Gastroesophageal sphincter (tissue), 4 donors: Measurements from ENCODE around the gene PLCH1. TPM values are rescaled to one million over a fixed set of nuclear protein-coding genes. Genes with fewer than 3 reads are reported as not detected.

Experiments
- ATAC-seq: fragments of 150-250 bp; one replicate; pipeline ENCODE4 v1.9.1; 2016; ENCODE audit warnings: mild to moderate bottlenecking, moderate library complexity
- H3K27ac ChIP-seq, 4 donors: fragments of 200-600 bp; sonication (generic) in 3 of 4; 1 replicate in 3 of 4; 2 replicates in 1 of 4; pipeline ENCODE4 v1.5.1; 2016 to 2019
- H3K27me3 ChIP-seq: fragments of 200-600 bp; sonication (generic); one replicate; pipeline ENCODE4 v1.5.1; 2019
- H3K36me3 ChIP-seq, 2 donors: fragments of 200-600 bp; sonication (generic); one replicate each; pipeline ENCODE4 v1.5.1; 2019; ENCODE audit warnings: control low read depth in 1 of 2
- H3K4me1 ChIP-seq, 3 donors: fragments of 200-600 bp; sonication (generic); 1 replicate in 2 of 3; 2 replicates in 1 of 3; pipeline ENCODE4 v1.5.1; 2016 to 2019; ENCODE audit warnings: control low read depth in 2 of 3
- H3K4me3 ChIP-seq, 2 donors: fragments of 200-600 bp; sonication (generic); one replicate each; pipeline ENCODE4 v1.5.1; 2019; ENCODE audit warnings: mild to moderate bottlenecking in 1 of 2, moderate library complexity in 1 of 2
- H3K9me3 ChIP-seq, 3 donors: fragments of 200-600 bp; sonication (generic); one replicate each; pipeline ENCODE4 v1.5.1; 2017 to 2019; ENCODE audit warnings: control low read depth in 2 of 3
- CTCF ChIP-seq, 4 experiments: fragments of 200-600 bp in 2 of 4; fragments of 450-650 bp in 2 of 4; sonication (generic) in 1 of 4; IDR thresholded peaks; one replicate each; pipeline ENCODE4 v1.5.1; 2017 to 2019; ENCODE audit warnings: antibody characterized with exemption in 4 of 4, mild to moderate bottlenecking in 2 of 4, moderate library complexity in 2 of 4
- EP300 ChIP-seq: sonication (generic); formaldehyde crosslinking; IDR thresholded peaks from one replicate; pipeline ENCODE4 v1.6.1; 2017; ENCODE audit warnings: antibody characterized with exemption, mild to moderate bottlenecking
- POLR2A ChIP-seq, 2 donors: fragments of 450-650 bp; IDR thresholded peaks; one replicate each; pipeline ENCODE4 v1.6.1; 2017; ENCODE audit warnings: antibody characterized with exemption in 2 of 2, mild to moderate bottlenecking in 2 of 2, moderate library complexity in 1 of 2
- POLR2AphosphoS5 ChIP-seq: sonication (generic); formaldehyde crosslinking; IDR thresholded peaks from one replicate; pipeline ENCODE4 v1.6.1; 2017; ENCODE audit warnings: antibody characterized with exemption
- WGBS, 2 donors: methylation state at CpG; one replicate each; pipeline ENCODE4 v1.1.5; 2018; ENCODE audit warnings: low coverage in 1 of 2; 5-methylcytosine and 5-hydroxymethylcytosine counted together
- total RNA-seq, 4 donors: library from RNA; depleted of rRNA; stranded (reverse); fragments of >200 nt; gene quantifications; one replicate each; pipeline ENCODE4 v1.1.0, GENCODE V29; 2016

Gene PLCH1
- total RNA-seq, 4 donors from 2014 or later, result 0.16 to 0.40 (median 0.35) TPM

DNA sequence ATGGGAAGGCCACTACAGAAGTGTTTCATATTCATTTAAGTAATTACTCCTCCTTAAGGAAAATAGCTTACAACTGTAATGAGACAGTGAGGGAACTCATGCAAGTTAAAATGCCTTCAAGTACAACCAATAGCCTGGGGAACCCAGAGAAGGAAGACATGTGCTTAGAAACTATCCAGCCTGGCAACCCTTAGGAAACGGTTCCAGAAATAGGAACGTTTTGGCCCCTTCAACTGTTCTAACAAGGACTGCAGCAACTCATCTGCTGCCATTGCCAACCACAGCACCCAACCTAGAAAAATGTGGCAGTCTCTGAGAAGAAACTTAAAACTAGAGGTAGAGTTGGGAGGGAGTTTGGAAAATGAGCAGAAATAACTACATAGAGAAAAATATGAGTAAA lies 303.8 kb downstream of the PLCH1 start:
- no peaks in the 10 kb centered on the region for H3K36me3 ChIP-seq
- no peak overlapping the region for H3K4me3 ChIP-seq
- H3K27ac ChIP-seq, result no peak overlapping the region
- no peaks in the 10 kb centered on the region for H3K4me1 ChIP-seq
- no peak for ATAC-seq
- H3K27me3 ChIP-seq, result no peaks in the 10 kb centered on the region
- 36 to 63% methylated on average over 2 of the region's 2 CpGs for whole genome bisulfite sequencing, 2 donors
- TF ChIP-seq EP300, result no peak
- TF ChIP-seq POLR2A (IDR thresholded peaks at IDR 0.05), result no peak
- TF ChIP-seq POLR2AphosphoS5, result no peak
- TF ChIP-seq CTCF (IDR thresholded peaks at IDR 0.05), result no peak
- no peaks in the 10 kb centered on the region for H3K9me3 ChIP-seq

DNA sequence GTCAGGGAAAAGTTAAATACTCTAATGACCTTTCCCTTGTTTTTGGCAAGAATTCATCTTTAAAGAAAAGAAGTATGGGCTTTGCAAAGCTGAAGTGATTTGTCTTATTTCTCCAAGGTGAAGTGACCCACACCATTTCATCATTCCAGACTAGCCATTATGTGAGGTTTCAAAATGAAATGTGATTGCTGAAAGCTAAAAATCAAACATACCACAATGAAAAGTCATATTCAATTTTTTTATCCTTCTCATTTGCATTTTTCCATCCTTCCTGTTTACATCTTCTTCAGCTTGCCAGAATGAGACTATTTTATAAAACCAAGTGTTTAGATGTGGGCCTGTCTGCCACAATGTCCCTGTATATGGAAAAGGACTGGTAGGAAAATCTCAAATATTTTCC lies 309.1 kb downstream of the PLCH1 start:
- Histone ChIP-seq H3K27ac (no peak overlapping the region), H3K9me3 (no peaks in the 10 kb centered on the region), H3K4me3 (no peak overlapping the region), H3K36me3 (no peaks in the 10 kb centered on the region), H3K27me3 (no peaks in the 10 kb centered on the region), H3K4me1 (no peaks in the 10 kb centered on the region)
- TF ChIP-seq POLR2AphosphoS5 (no peak), POLR2A (IDR thresholded peaks at IDR 0.05) (no peak), EP300 (no peak), CTCF (IDR thresholded peaks at IDR 0.05) (no peak)
- no peak for ATAC-seq

DNA sequence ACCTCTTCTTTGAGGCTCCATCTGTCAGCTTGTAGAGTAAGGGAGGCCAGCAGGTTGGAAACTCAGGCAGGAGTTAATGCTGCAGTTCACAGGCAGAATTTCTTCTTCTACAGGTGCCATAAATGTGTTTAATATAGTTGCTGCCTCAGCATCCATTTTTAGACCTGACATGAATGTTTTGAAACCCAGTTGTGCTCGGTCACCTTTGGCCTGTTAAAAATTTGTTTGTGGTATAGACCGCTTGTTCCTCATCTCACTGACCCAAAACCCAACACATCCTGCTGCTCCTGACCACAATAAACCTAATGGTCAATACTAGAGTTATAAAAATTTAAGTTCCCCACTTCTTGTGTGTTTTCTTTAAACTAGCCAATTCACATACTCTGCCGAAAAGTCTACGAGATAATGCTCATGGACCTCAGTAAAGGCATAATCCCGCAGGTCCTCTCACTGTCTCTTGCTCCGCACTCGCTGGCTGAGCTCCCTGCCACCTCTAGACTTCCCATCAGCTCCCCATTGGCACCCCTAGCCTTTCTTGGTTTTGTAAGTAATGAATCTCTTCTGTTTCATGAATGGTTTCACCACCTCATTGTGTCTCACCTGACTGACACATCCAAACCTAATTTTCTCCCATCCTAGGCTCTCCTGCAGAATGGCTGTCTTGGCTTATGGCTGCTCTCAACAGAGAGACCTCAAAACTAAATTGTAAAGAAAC lies 312.9 kb downstream of the PLCH1 start:
- no peaks in the 10 kb centered on the region for H3K36me3 ChIP-seq
- no peaks in the 10 kb centered on the region for H3K27me3 ChIP-seq
- H3K4me1 ChIP-seq, result no peaks in the 10 kb centered on the region
- 77 to 100% methylated on average over 4 to 7 of the region's 7 CpGs for WGBS, 2 donors
- no peak overlapping the region for H3K27ac ChIP-seq
- peaks cover 0 to 19% (median 0%) of the 10 kb centered on the region in 3 donors for H3K9me3 ChIP-seq
- ATAC-seq, result no peak
- TF ChIP-seq EP300, result no peak
- no peak for TF ChIP-seq POLR2AphosphoS5
- no peak for TF ChIP-seq POLR2A (IDR thresholded peaks at IDR 0.05)
- TF ChIP-seq CTCF (IDR thresholded peaks at IDR 0.05), result no peak
- no peak overlapping the region for H3K4me3 ChIP-seq

DNA sequence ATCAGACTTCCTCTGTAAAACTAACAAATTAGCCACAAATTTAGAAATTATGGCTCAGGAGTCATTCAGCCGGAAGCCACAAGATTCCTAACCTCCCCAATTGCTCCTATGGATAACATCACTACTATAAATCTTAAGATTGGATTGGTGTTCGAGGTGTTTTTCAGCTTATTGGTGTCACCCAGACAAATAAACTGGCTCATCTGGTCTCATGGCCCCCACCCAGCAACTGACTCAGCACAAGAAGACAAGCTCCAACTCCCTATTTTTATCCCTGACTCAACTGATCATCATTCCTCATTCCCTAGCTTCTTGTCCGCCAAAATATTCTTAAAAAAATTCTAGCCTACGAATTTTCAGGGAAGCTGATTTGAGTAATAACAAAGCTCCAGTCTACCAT lies 316.3 kb downstream of the PLCH1 start:
- H3K4me1 ChIP-seq, result no peaks in the 10 kb centered on the region
- ATAC-seq, result no peak
- H3K9me3 ChIP-seq, result peaks cover 0 to 25% (median 0%) of the 10 kb centered on the region in 3 donors
- no peaks in the 10 kb centered on the region for H3K27me3 ChIP-seq
- no peak overlapping the region for H3K4me3 ChIP-seq
- H3K36me3 ChIP-seq, result no peaks in the 10 kb centered on the region
- no peak overlapping the region for H3K27ac ChIP-seq
- TF ChIP-seq POLR2AphosphoS5 (no peak), POLR2A (IDR thresholded peaks at IDR 0.05) (no peak), CTCF (IDR thresholded peaks at IDR 0.05) (no peak), EP300 (no peak)
- WGBS, 2 donors, result 79 to 85% methylated on average over 4 of the region's 4 CpGs

- Histone ChIP-seq H3K4me1 (no peaks in the 10 kb centered on the region), H3K4me3 (no peak overlapping the region), H3K9me3 (peaks cover 0 to 25% (median 0%) of the 10 kb centered on the region in 3 donors), H3K27ac (no peak overlapping the region), H3K27me3 (no peaks in the 10 kb centered on the region), H3K36me3 (no peaks in the 10 kb centered on the region)
- ATAC-seq, result no peak
- 81 to 88% methylated on average over 3 of the region's 3 CpGs for WGBS, 2 donors
- TF ChIP-seq POLR2A (IDR thresholded peaks at IDR 0.05), result no peak
- TF ChIP-seq EP300, result no peak
- TF ChIP-seq CTCF (IDR thresholded peaks at IDR 0.05), result no peak
- TF ChIP-seq POLR2AphosphoS5, result no peak
Observed at GRCh38 chr3:155426524-155427230, 318.2 kb downstream of the PLCH1 start.
